SH-SY5Y (cell line): Measurements from ENCODE around the gene PLA2G4F.

Experiments
- GATA2 ChIP-seq: IDR thresholded peaks from 2 replicates; pipeline ENCODE4 v1.6.1; 2011; ENCODE audit warnings: mild to moderate bottlenecking, low read depth, low read length
- GATA3 ChIP-seq: IDR thresholded peaks from 2 replicates; pipeline ENCODE4 v1.6.1; 2011; ENCODE audit warnings: low read depth, mild to moderate bottlenecking, low read length, moderate library complexity

PLA2G4F gene

GRCh38 chr15:42182961-42183360 is 26.5 kb upstream of the PLA2G4F start:
- TF ChIP-seq GATA3 (no peak), GATA2 (no peak)

- TF ChIP-seq GATA2 (no peak), GATA3 (no peak)
Measured at GRCh38 chr15:42182328-42182886, 26.0 kb upstream of the PLA2G4F start.

GRCh38 chr15:42178056-42178455 is 21.6 kb upstream of the PLA2G4F start:
- TF ChIP-seq GATA3 (no peak), GATA2 (no peak)

GRCh38 chr15:42175671-42176070 is 19.2 kb upstream of the PLA2G4F start:
- TF ChIP-seq GATA2 (no peak), GATA3 (no peak)

GRCh38 chr15:42172475-42172874 is 16.0 kb upstream of the PLA2G4F start:
- no peak for TF ChIP-seq GATA2
- no peak for TF ChIP-seq GATA3

GRCh38 chr15:42171795-42172194 is 15.4 kb upstream of the PLA2G4F start:
- no peak for TF ChIP-seq GATA3

- no peak for TF ChIP-seq GATA3
- TF ChIP-seq GATA2: no peak
Measured at GRCh38 chr15:42171122-42171521, 14.7 kb upstream of the PLA2G4F start.

- no peak for TF ChIP-seq GATA3
- no peak for TF ChIP-seq GATA2
Measured at GRCh38 chr15:42166225-42166940, 9.9 kb upstream of the PLA2G4F start.

GRCh38 chr15:42165106-42165505 is 8.7 kb upstream of the PLA2G4F start:
- TF ChIP-seq GATA3: no peak
- TF ChIP-seq GATA2: no peak

GRCh38 chr15:42163947-42164550 is 7.6 kb upstream of the PLA2G4F start:
- no peak for TF ChIP-seq GATA3
- TF ChIP-seq GATA2: no peak

GRCh38 chr15:42163291-42163690 is 6.9 kb upstream of the PLA2G4F start:
- TF ChIP-seq GATA3: no peak
- TF ChIP-seq GATA2: no peak

- TF ChIP-seq GATA2 (no peak), GATA3 (no peak)
Measured at GRCh38 chr15:42160136-42160535, 3.7 kb upstream of the PLA2G4F start.

GRCh38 chr15:42159381-42160015 is 3.1 kb upstream of the PLA2G4F start:
- TF ChIP-seq GATA3 (no peak), GATA2 (no peak)

- TF ChIP-seq GATA3: no peak
- no peak for TF ChIP-seq GATA2
Measured at GRCh38 chr15:42158941-42159340, 2.5 kb upstream of the PLA2G4F start.
